Measurements from ENCODE around the gene RNPEPL1.

Gene RNPEPL1

GRCh38 chr2:240576036-240576435 is 7.8 kb downstream of the RNPEPL1 start:
- in situ Hi-C loops (cut with HindIII; ENCODE audit: low sequenced_read_pairs): no loop called here

- in situ Hi-C loops (cut with HindIII; ENCODE audit: low sequenced_read_pairs): no loop called here
Observed at GRCh38 chr2:240576436-240577205, 8.3 kb downstream of the RNPEPL1 start.

- in situ Hi-C loops (cut with HindIII; ENCODE audit: low sequenced_read_pairs): no loop called here
Observed at GRCh38 chr2:240577281-240578109, 9.2 kb downstream of the RNPEPL1 start.

- in situ Hi-C loops (cut with HindIII; ENCODE audit: low sequenced_read_pairs): no loop called here
Observed at GRCh38 chr2:240578110-240578450, 9.8 kb downstream of the RNPEPL1 start.

GRCh38 chr2:240578488-240578887 is 10.2 kb downstream of the RNPEPL1 start:
- in situ Hi-C loops (cut with HindIII; ENCODE audit: low sequenced_read_pairs): no loop called here

- in situ Hi-C loops (cut with HindIII; ENCODE audit: low sequenced_read_pairs): no loop called here
Observed at GRCh38 chr2:240579071-240579762, 10.9 kb downstream of the RNPEPL1 start.

GRCh38 chr2:240579771-240580614 is 11.7 kb downstream of the RNPEPL1 start:
- in situ Hi-C loops (cut with HindIII; ENCODE audit: low sequenced_read_pairs): no loop called here

- in situ Hi-C loops (cut with HindIII; ENCODE audit: low sequenced_read_pairs): no loop called here
Observed at GRCh38 chr2:240581811-240582210, 13.5 kb downstream of the RNPEPL1 start.

- in situ Hi-C loops (cut with HindIII; ENCODE audit: low sequenced_read_pairs): no loop called here
Observed at GRCh38 chr2:240582781-240583180, 14.5 kb downstream of the RNPEPL1 start.

GRCh38 chr2:240583774-240584173 is 15.5 kb downstream of the RNPEPL1 start:
- in situ Hi-C loops (cut with HindIII; ENCODE audit: low sequenced_read_pairs): no loop called here

GRCh38 chr2:240584486-240585031 is 16.3 kb downstream of the RNPEPL1 start:
- in situ Hi-C loops (cut with HindIII; ENCODE audit: low sequenced_read_pairs): no loop called here

- in situ Hi-C loops (cut with HindIII; ENCODE audit: low sequenced_read_pairs): no loop called here
Observed at GRCh38 chr2:240585101-240585500, 16.8 kb downstream of the RNPEPL1 start.

- in situ Hi-C loops (cut with HindIII; ENCODE audit: low sequenced_read_pairs): no loop called here
Observed at GRCh38 chr2:240585681-240586197, 17.5 kb downstream of the RNPEPL1 start.

- in situ Hi-C loops (cut with HindIII; ENCODE audit: low sequenced_read_pairs): no loop called here
Observed at GRCh38 chr2:240586198-240586918, 18.1 kb downstream of the RNPEPL1 start, which contains the start of gene CAPN10. CAPN10 (plus strand) TSS chr2:240586734; CDS start chr2:240586912, 178 bp downstream.

GRCh38 chr2:240586919-240587800 is 18.9 kb downstream of the RNPEPL1 start:
- in situ Hi-C loops (cut with HindIII; ENCODE audit: low sequenced_read_pairs): no loop called here

- in situ Hi-C loops (cut with HindIII; ENCODE audit: low sequenced_read_pairs): no loop called here
Observed at GRCh38 chr2:240588006-240588655, 19.8 kb downstream of the RNPEPL1 start.

GRCh38 chr2:240588669-240589068 is 20.4 kb downstream of the RNPEPL1 start:
- in situ Hi-C loops (cut with HindIII; ENCODE audit: low sequenced_read_pairs): no loop called here

GRCh38 chr2:240589375-240589774 is 21.1 kb downstream of the RNPEPL1 start:
- in situ Hi-C loops (cut with HindIII; ENCODE audit: low sequenced_read_pairs): no loop called here

All from DLD1 (cell line).